Measurements from ENCODE around the gene IGSF3. TPM values are rescaled to one million over a fixed set of nuclear protein-coding genes. Genes with fewer than 3 reads are reported as not detected.
"Not testable (repeated sequence)": the region's sequence is repeated elsewhere in the genome, so short reads cannot be mapped to it uniquely, and the experiment has no call there.

The IGSF3 gene
- polyA plus RNA-seq, 1 experiment: 0.15 TPM

- H3K27me3 ChIP-seq (ENCODE audit: control insufficient read depth, insufficient read depth, low read length); H3K36me3 ChIP-seq (ENCODE audit: control insufficient read depth, insufficient read depth, low read length); POLR2A ChIA-PET; CTCF ChIA-PET; H3K4me3 ChIP-seq (ENCODE audit: low read depth, low read length); DNase-seq (ENCODE audit: low read depth): not testable (repeated sequence)
Measured at GRCh38 chr1:116645802-116646672, 21.5 kb downstream of the IGSF3 start.

GRCh38 chr1:116644993-116645392, 22.5 kb downstream of the IGSF3 start:
- DNase-seq (ENCODE audit: low read depth); CTCF ChIA-PET; H3K36me3 ChIP-seq (ENCODE audit: control insufficient read depth, insufficient read depth, low read length); POLR2A ChIA-PET; H3K4me3 ChIP-seq (ENCODE audit: low read depth, low read length); H3K27me3 ChIP-seq (ENCODE audit: control insufficient read depth, insufficient read depth, low read length): not testable (repeated sequence)

- H3K4me3 ChIP-seq (ENCODE audit: low read depth, low read length); H3K27me3 ChIP-seq (ENCODE audit: control insufficient read depth, insufficient read depth, low read length); POLR2A ChIA-PET; H3K36me3 ChIP-seq (ENCODE audit: control insufficient read depth, insufficient read depth, low read length); DNase-seq (ENCODE audit: low read depth); CTCF ChIA-PET: not testable (repeated sequence)
Measured at GRCh38 chr1:116644096-116644495, 23.4 kb downstream of the IGSF3 start.

- H3K27me3 ChIP-seq (ENCODE audit: control insufficient read depth, insufficient read depth, low read length); H3K36me3 ChIP-seq (ENCODE audit: control insufficient read depth, insufficient read depth, low read length); CTCF ChIA-PET; DNase-seq (ENCODE audit: low read depth); POLR2A ChIA-PET; H3K4me3 ChIP-seq (ENCODE audit: low read depth, low read length): not testable (repeated sequence)
Measured at GRCh38 chr1:116643281-116643751, 24.2 kb downstream of the IGSF3 start.

GRCh38 chr1:116642311-116643280, 24.9 kb downstream of the IGSF3 start:
- CTCF ChIA-PET; H3K27me3 ChIP-seq (ENCODE audit: control insufficient read depth, insufficient read depth, low read length); H3K4me3 ChIP-seq (ENCODE audit: low read depth, low read length); H3K36me3 ChIP-seq (ENCODE audit: control insufficient read depth, insufficient read depth, low read length); DNase-seq (ENCODE audit: low read depth); POLR2A ChIA-PET: not testable (repeated sequence)

- H3K27me3 ChIP-seq (ENCODE audit: control insufficient read depth, insufficient read depth, low read length); CTCF ChIA-PET; H3K4me3 ChIP-seq (ENCODE audit: low read depth, low read length); POLR2A ChIA-PET; H3K36me3 ChIP-seq (ENCODE audit: control insufficient read depth, insufficient read depth, low read length); DNase-seq (ENCODE audit: low read depth): not testable (repeated sequence)
Measured at GRCh38 chr1:116637583-116637982, 29.9 kb downstream of the IGSF3 start.

GRCh38 chr1:116636584-116636983, 30.9 kb downstream of the IGSF3 start:
- H3K4me3 ChIP-seq (ENCODE audit: low read depth, low read length); H3K27me3 ChIP-seq (ENCODE audit: control insufficient read depth, insufficient read depth, low read length); CTCF ChIA-PET; POLR2A ChIA-PET; DNase-seq (ENCODE audit: low read depth); H3K36me3 ChIP-seq (ENCODE audit: control insufficient read depth, insufficient read depth, low read length): not testable (repeated sequence)

GRCh38 chr1:116634386-116634785, 33.1 kb downstream of the IGSF3 start:
- H3K27me3 ChIP-seq (ENCODE audit: control insufficient read depth, insufficient read depth, low read length); H3K4me3 ChIP-seq (ENCODE audit: low read depth, low read length); CTCF ChIA-PET; H3K36me3 ChIP-seq (ENCODE audit: control insufficient read depth, insufficient read depth, low read length); POLR2A ChIA-PET; DNase-seq (ENCODE audit: low read depth): not testable (repeated sequence)

GRCh38 chr1:116631996-116632925, 35.3 kb downstream of the IGSF3 start:
- CTCF ChIA-PET: interaction anchor here (0.6 kb wide), 1 partner anchor 9 kb away, joined by 3 read pairs; no protein-coding TSS in a partner anchor
- H3K27me3 ChIP-seq (ENCODE audit: control insufficient read depth, insufficient read depth, low read length); POLR2A ChIA-PET; DNase-seq (ENCODE audit: low read depth); H3K4me3 ChIP-seq (ENCODE audit: low read depth, low read length); H3K36me3 ChIP-seq (ENCODE audit: control insufficient read depth, insufficient read depth, low read length): not testable (repeated sequence)

GRCh38 chr1:116631554-116631953, 36.0 kb downstream of the IGSF3 start:
- POLR2A ChIA-PET; DNase-seq (ENCODE audit: low read depth); H3K27me3 ChIP-seq (ENCODE audit: control insufficient read depth, insufficient read depth, low read length); H3K4me3 ChIP-seq (ENCODE audit: low read depth, low read length); H3K36me3 ChIP-seq (ENCODE audit: control insufficient read depth, insufficient read depth, low read length): not testable (repeated sequence)
- CTCF ChIA-PET: interaction anchor here (0.6 kb wide), 1 partner anchor 9 kb away, joined by 3 read pairs; no protein-coding TSS in a partner anchor

GRCh38 chr1:116630057-116630456, 37.5 kb downstream of the IGSF3 start:
- H3K27me3 ChIP-seq (ENCODE audit: control insufficient read depth, insufficient read depth, low read length); H3K4me3 ChIP-seq (ENCODE audit: low read depth, low read length); DNase-seq (ENCODE audit: low read depth); H3K36me3 ChIP-seq (ENCODE audit: control insufficient read depth, insufficient read depth, low read length); POLR2A ChIA-PET: not testable (repeated sequence)
- CTCF ChIA-PET: interaction anchor here (0.6 kb wide), 1 partner anchor 32 kb away, joined by 4 read pairs; no protein-coding TSS in a partner anchor

- H3K36me3 ChIP-seq (ENCODE audit: control insufficient read depth, insufficient read depth, low read length); POLR2A ChIA-PET; H3K27me3 ChIP-seq (ENCODE audit: control insufficient read depth, insufficient read depth, low read length); H3K4me3 ChIP-seq (ENCODE audit: low read depth, low read length); DNase-seq (ENCODE audit: low read depth): not testable (repeated sequence)
- CTCF ChIA-PET: interaction anchor here (0.6 kb wide), 1 partner anchor 32 kb away, joined by 4 read pairs; no protein-coding TSS in a partner anchor
Measured at GRCh38 chr1:116629441-116629840, 38.1 kb downstream of the IGSF3 start.
